GM19438 (cell line): ENCODE measurements around the gene PBX1.

Experiments used
- ATAC-seq: cut with Tn5 transposase; IDR thresholded peaks from one replicate; pipeline ENCODE4 v1.9.1; 2021; ENCODE audit warnings: low read depth; ENCODE audit not compliant: unreplicated experiment

Gene PBX1

GRCh38 chr1:164689672-164690511, 130.9 kb downstream of the PBX1 start:
- no peak for ATAC-seq

- ATAC-seq, result no peak
Observed at GRCh38 chr1:164692420-164692819, 133.4 kb downstream of the PBX1 start.

- no peak for ATAC-seq
Observed at GRCh38 chr1:164693564-164694359, 134.8 kb downstream of the PBX1 start.

GRCh38 chr1:164694505-164694904, 135.5 kb downstream of the PBX1 start:
- no peak for ATAC-seq

- ATAC-seq, result no peak
Observed at GRCh38 chr1:164695956-164696665, 137.1 kb downstream of the PBX1 start.

GRCh38 chr1:164699815-164700491, 141.0 kb downstream of the PBX1 start:
- ATAC-seq, result no peak

- ATAC-seq, result no peak
Observed at GRCh38 chr1:164700683-164701082, 141.7 kb downstream of the PBX1 start.

GRCh38 chr1:164701189-164701761, 142.3 kb downstream of the PBX1 start:
- ATAC-seq, result no peak

GRCh38 chr1:164702216-164702615, 143.2 kb downstream of the PBX1 start:
- ATAC-seq, result no peak

GRCh38 chr1:164702664-164703063, 143.7 kb downstream of the PBX1 start:
- ATAC-seq, result no peak

GRCh38 chr1:164703463-164703862, 144.5 kb downstream of the PBX1 start:
- no peak for ATAC-seq

- ATAC-seq, result no peak
Observed at GRCh38 chr1:164703960-164704411, 145.0 kb downstream of the PBX1 start.

- no peak for ATAC-seq
Observed at GRCh38 chr1:164704954-164705353, 146.0 kb downstream of the PBX1 start.

- no peak for ATAC-seq
Observed at GRCh38 chr1:164706606-164706987, 147.6 kb downstream of the PBX1 start.

- no peak for ATAC-seq
Observed at GRCh38 chr1:164707868-164708331, 148.9 kb downstream of the PBX1 start.

- ATAC-seq, result no peak
Observed at GRCh38 chr1:164708596-164708995, 149.6 kb downstream of the PBX1 start.

GRCh38 chr1:164709126-164709525, 150.1 kb downstream of the PBX1 start:
- ATAC-seq, result no peak

- no peak for ATAC-seq
Observed at GRCh38 chr1:164709541-164710278, 150.7 kb downstream of the PBX1 start.
